NCI-H2171 (cell line): Measurements from ENCODE around the gene PLA2G6.

Experiments used
- DNase-seq: peaks from one replicate; lab custom pipeline; 2025; lab: John Stamatoyannopoulos, UW

PLA2G6 gene, protein sequence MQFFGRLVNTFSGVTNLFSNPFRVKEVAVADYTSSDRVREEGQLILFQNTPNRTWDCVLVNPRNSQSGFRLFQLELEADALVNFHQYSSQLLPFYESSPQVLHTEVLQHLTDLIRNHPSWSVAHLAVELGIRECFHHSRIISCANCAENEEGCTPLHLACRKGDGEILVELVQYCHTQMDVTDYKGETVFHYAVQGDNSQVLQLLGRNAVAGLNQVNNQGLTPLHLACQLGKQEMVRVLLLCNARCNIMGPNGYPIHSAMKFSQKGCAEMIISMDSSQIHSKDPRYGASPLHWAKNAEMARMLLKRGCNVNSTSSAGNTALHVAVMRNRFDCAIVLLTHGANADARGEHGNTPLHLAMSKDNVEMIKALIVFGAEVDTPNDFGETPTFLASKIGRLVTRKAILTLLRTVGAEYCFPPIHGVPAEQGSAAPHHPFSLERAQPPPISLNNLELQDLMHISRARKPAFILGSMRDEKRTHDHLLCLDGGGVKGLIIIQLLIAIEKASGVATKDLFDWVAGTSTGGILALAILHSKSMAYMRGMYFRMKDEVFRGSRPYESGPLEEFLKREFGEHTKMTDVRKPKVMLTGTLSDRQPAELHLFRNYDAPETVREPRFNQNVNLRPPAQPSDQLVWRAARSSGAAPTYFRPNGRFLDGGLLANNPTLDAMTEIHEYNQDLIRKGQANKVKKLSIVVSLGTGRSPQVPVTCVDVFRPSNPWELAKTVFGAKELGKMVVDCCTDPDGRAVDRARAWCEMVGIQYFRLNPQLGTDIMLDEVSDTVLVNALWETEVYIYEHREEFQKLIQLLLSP

DNA sequence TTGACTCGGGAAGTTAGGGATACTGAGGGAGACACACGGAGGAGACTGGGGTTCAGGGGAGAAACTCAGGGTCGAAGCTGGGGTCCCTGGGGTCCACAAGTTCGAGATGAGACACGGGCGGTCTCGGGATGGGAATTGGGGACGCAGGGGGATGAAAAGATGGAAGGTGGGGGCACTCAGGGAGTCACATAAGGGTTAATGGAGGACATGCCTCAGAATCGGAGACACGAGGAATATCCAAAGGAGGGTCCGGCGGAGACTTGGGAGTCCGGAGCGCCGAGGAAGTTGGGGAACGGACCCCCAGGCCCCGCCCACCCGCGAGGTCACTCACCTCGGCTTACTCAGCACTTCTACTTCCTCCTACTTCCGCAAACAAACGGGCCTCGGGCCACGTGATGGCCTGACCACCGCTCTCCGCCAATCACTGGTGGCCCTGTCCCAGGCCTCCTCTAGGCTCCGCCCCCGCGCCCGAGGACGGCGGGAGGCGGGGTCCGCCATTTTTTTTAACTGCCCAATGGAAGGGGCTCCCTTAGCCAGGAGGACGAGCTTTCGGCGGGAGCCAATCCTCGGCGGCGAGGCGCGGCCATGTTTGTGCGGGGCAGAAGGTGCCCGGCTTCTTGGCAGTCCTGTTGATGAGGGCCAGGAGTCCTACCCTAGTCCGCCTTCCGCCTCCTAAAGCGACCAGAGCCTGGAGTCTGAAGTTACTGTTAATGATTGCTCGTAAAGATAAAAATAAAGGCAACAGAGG, at the start of gene PLA2G6:
PLA2G6 (minus strand) TSS at position 378 of the 748 bp plus-strand sequence. CDS start 12,404 bp downstream, outside the sequence.
- peak; percentile 99 for DNase-seq

DNA sequence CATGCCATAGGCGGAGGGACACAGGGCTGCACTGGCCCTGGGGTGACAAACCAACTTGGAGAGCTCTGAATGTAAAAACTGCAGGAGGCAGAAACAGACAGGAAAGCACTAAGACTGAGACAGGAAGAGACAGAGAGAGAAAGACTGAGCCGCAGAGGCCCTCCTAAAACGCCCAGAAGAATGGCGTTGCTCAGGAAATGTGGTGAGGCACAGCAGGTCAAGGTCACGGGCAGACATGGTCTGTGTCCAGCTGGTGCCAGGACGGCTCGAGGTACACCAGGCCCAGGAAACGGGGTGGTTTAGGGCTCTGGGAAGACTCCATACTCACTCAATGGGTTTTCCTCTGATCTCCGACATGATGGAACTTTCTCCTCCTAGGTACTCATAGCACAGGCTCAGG, 49.3 kb upstream of the PLA2G6 start:
- no peak for DNase-seq

DNA sequence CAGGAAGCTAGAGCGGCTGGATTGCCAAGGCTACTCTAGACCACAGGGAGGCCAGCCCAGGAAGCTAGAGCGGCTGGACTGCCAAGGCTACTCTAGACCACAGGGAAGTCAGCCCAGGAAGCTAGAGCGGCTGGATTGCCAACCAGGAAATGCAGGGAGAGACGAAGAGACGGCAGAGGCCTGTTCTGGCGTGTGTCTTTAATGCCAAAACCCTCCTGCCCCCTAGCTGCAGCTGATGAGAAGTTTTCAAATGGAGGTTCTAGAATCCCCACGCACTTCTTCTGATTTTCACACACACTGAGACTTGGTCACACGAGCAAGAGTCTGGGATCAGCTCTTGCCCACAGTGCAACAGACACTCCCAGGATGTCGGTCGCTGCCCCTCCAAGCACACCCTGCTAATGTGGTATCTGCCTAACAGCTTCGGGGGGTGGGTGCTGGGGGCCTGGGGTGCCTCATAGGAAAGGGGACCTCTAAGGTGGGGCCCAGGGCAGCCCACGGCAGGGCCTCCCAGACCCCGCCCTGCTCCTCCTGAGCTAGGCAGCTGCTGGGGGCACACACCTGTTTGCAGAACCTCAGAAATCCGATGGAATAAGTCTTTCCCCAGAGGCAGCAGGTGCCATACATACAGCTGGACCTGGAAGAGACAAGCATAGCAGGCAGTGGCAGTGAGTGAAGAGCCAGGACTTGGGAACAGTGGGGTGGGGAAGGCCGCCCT, 48.6 kb upstream of the PLA2G6 start:
- no peak for DNase-seq

DNA sequence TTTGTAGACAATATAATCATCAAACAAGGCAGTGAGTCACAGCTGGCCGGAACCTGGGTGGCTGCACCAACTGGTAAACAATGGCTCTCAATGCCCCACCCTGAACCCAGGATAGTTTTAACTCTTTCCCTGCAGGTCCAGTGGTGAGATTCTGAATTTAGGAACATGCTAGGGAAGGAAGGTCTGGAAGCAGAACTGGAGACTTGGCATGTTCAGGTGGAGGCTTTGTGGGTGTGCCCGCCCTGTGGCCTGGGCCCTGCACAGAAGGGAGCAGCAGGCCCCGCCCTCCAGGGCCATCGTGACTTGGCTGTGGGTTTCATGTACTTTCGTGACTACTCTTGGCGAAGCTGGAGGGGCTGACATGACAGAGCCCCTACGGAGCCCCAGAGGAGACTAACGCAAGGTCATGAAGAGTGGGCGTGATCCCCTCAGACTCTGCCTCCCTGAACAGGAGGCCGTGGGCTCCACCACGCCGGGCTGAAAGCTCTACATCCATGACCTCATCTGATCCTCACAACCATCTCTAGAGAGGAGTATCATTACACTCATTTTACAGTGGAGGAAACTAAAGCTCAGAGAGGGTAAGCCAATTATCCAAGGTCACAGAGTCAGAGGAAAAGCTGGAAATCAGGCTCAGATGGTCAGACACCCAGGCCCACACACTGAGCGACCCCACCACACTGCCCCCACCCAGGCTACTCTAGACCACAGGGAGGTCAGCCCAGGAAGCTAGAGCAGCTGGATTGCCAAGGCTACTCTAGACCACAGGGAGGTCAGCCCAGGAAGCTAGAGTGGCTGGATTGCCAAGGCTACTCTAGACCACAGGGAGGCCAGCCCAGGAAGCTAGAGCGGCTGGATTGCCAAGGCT, 47.5 kb upstream of the PLA2G6 start:
- DNase-seq: no peak

DNA sequence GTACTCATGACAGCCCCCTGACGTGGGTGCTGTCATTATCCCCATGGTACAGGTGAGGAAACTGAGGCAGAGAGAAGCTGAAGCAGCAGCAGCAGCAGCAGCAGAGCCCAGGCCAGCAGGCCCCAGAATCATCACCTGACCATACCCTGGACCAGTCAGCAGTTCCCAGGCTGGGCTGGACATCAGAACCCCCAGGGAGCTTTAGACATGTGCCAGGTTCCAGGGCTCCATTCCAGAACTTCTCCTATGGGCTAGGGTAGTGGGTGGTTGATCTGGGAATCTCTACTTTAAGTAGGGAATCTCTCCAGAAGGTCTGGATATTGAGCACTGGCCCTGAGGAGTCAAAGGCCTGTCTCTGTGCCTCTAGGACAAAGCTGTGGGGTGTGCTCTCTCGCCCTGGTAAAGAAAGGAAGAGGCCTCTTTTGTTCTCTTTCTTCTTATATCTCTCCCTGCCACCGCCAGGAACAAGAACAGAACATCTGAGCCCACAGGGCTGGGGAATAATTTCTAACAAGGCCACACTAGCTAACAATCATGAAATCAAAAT, 46.8 kb upstream of the PLA2G6 start:
- DNase-seq: no peak

DNA sequence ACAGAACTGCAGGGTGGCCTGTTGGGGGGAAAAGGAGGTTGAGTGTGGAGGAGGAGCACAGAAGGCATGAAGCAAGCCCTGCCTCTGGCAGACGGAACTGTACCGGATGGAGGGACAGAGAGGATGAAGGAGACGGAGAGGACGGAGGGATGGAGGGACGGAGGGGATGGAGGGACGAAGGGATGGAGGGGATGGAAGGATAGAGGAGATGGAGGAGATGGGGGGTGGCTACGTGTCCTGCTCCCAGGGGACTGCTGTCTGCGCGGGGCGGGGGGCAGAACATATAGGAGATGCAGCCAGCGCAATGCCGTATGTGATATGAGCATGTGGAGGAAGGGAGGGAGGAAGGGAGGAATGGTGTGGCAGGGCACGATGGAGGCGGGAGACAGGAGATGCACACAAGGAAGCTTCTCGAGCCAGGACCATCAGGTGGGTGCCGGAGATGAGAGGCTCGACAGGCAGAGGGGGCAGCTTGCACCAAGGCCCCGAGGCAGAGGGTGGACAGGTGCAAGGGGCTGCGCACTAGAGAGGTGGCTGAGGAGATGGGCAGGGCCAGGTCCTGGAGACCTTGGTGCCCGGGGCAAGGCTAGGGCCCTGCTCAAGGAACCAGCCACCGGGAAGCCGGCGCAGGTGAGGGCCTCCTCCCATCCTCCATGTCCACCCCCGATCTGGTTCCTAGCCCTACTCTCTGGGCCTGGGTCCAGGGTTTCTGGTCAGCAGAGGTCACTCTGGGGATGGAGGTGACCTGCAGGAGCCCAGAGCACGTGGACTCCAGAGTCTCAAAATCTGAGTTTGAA, 45.4 kb upstream of the PLA2G6 start:
- DNase-seq: no peak

DNA sequence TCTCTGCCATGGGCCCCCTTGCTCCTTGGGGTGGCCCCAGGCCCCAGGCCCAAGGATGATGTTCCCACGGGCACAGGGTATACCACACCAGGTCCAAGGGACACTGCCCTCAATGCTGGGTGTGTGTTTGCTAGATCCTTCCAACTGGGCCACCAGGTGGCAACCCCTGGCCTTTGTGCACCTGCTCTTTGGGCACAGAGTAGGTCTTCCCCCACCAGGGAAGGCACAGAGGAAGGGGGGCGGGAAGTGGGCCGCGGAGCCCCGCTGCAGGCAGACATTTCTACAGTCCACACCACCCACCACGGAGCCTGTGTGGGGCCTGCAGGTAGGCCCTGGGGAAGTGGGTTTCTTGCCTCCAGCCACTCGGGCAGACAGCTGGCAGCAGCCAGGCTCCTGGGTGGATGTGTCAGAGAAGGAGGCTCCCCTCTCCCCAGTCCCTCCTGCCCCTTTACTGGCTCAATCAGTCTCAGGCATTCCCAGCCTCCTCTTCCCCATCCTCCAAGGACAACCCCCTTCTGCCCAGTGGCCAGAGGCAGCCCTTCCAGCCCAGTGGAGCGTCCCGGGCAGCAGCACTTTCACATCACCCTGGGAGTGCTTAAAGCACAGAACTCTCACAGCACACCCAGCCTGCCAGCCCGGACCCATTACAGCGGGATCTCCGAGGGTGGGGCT, 41.8 kb upstream of the PLA2G6 start:
- no peak for DNase-seq

DNA sequence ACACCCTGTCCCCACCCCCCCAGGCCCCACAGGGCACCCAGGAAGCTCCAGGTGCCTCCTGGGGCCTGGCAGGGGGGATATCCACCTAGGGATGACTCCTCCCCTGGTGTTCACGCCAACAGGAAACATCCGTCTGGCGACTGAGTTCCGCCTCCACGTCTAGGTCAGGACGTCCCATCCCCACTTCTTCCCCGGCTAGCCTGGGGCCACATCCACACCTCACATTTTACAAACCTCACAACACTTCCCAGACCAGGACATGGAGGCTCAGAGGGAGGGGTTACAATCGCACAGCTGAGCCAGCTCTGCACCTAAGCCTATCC, 41.1 kb upstream of the PLA2G6 start:
- no peak for DNase-seq

DNA sequence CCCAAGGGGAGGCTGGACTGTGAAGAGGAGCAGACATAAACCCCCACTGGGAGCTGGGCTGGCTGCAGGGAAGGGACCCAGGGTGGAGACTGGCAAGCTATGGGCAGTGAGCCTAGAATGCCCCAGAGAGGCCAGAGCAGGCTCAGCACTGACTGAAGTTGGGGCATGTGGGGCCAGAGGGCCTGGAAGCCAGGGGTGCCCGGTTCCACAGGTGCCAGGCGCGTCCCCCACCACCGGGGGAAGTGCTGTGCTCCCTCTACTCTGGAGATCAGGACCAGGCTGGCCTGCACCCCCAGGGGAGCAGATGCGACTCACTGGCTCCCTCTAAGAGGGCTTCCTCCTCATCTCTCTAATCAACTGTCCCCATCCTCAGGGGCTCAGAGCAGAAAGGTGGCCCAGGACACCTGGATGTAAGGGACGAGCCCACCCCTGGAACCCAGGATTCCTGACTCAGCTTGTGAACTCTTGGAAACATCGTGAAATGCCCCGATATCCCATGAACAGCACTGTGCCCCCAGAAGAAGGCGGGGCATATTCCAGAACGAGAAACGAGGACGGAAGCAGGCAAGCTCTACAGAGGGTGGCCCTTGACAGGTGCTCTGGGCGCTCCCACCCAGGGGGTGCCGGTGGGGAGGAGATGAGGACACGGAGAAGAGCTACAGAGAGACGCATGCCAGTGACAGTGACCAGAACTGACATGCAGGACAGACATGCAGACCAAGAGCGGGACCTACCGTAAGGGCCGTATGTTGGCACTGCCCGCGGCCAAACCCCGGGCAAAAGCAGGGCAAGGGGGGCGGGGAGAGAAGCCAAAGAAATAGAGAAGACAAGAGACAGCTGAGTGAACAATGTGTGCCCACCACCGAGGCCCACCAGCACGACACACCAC, 40.5 kb upstream of the PLA2G6 start:
- DNase-seq: no peak

DNA sequence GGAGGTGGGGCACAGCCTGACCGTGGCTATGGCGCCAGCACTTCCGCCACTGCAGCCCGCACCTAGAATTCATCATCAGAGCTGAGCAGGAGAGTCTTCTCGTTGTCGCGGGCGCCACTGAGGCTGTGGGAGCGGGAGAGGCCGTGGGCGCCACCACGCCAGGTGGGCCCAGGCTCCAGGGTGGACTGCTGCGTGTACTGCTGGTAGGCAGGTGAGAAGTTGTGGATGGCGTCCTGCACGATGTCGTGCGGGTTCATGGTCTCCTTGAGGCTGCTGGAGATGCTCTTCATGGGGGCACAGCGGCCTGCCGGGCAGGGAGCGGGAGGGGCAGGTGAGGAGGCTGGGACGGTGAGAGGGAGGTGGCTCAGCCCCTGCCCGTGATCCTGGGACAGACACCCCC, 39.8 kb upstream of the PLA2G6 start:
- DNase-seq: no peak

DNA sequence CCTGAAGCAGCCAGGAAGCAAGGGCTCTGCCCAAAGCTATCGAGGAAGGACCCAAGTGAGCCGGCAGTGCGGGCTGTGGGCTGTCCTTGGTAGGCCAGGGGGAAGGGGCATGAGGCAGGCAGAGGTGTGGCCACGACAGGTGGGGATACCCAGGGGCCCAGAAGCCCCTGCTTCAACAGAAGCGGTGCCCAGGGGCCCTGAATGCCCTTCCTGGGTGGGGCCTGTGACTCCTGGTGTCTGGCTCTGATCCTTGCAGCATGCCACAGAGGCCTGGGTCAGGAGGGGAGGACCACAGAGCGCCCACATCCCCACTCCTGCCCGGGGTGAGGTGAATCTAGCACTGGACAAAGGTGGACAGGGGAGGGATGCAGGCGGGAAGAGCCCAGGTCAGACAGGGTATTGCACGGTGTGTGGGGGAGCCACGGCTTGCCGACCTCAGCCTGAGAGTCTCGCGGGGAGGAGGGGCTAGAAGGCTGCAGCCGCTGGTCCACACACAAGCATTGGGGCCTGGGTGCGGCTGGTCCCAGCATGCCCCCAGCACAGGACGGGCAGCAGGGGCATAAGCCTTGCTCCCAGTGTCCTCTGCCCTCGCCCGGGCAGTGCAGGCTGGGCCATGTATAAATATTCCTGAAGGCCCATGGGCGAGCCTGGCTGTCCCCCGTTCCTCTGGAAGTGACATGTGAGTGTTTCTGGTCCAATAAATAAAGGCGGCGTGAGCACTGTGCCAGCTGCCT, 39.2 kb upstream of the PLA2G6 start:
- no peak for DNase-seq

DNA sequence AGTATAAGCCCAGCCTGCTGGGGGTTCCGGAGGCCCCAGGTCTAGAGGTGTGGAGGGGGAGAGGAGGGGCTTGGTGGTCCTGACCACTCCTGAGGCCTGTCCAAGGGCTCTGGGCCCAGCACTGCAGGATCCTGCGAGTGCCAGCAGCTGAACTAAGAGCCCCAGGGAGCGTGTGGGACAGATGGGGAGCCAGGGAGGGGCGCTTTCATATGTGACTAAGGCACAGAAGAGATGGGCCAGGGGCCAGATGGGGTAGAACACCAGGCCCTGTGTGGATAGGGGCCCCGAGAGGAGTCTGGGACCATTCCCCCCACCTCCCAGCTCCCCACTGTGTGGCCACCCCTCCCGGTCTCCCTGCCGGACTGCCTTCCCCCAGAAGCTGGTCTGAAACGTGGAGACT, 38.5 kb upstream of the PLA2G6 start:
- DNase-seq: peak; percentile 52

DNA sequence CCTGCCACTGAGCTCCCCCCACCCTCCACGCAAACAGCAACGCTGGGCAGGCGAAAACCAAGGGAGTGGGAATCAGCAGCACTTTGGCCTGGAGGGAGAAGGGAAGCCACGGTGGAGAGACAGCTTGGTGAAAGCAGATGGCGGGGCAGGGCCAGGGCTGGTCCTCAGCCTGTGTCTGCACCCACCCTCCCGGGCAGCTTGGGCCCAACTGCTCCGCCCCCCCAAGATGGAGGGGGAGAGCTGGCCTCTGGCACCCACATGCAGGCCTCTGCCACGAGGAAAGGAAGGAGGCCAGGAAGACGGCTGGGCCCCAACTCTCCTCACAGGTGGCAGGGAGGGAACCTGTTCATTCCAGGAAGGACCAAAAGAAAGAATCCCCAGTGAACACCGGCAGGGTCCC, 38.0 kb upstream of the PLA2G6 start:
- peak; percentile 65 for DNase-seq

DNA sequence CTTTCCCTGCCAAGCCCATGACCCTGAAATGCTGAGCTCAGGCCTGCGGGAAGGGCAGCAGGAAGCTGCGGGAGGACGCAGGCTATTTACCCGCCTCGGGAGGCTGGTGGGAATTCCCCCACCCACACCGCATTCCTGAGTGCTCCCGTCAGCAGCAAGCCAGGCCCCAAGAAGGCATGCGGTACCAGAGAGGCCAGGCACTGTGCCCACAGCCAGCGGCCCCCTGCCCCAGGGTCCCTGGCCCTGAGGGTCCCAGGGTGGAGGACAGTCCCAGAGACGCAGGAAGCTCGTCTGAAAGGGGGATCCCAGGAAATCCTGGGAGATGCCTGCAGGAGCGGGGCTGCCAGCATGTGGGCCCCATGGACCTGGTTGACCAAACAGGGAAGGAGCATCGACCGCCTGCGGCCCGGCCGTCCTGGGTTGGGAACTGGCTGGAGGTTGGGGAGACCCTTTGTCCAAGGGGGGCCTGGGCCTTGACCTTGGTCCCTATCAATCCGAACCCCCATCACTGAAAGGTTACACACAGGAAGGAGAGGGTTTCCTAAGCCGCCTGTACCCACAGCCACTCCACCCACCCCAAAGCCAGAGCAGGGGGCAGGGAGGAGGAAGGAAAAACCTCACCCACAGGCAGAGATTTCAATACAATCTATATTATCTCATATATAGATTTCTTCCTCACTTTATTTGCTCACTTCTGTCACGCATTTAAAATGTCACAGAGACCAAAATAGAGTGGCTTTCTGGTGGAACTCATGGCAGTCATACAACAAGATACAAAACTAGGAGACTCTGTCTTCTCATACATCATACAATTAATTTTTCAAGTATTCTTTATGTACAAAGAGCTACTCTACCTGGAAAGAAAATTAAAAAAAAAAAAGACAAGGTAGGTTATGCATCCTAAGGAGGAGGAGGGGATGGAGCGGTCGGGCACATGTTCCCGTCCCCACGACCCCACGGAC, 37.3 kb upstream of the PLA2G6 start:
- DNase-seq: no peak

DNA sequence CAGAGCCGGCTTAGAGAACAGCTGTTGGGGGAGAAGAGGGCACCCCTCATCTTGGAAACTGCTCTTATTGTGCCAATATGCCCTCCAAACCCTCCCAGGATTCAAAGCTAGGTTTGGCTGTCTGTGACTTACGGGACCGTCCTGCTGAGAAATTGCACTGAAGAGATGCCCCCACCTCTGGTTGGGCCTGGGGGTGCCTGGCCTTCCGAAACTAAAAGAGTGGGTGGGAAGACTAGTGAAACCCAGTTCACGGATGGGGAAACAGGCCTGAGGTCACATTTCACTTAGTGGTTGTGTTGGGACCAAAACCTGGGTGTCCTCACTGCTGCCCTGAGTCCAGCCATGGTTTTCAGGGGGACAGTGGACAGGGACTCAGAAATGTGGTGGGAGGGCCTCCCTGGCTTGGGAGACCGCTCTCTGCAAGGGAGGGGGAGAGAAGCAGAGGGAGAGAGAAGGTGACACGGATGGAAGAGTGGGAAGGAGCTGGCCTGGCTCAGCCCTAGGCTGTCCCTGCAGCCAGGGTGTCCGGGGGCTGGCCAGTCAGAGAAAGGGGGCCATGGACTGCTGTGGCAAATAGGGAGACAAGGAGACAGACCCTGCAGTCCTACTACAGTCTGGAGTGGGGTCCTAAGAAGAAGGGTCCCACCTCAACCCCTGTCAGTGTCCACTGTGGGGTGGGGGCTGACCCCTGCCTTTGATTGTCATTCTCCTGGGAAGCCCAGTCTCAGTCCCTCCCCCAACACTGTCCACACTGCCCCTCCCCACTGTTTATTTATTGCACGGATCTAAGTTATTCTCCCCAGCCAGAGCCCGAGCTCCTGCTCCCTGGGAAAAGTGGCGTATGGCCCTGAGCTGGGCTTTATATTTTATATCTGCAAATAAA, 33.8 kb upstream of the PLA2G6 start:
- DNase-seq: no peak
